Measurements from ENCODE around the gene OSCP1. TPM values are rescaled to one million over a fixed set of nuclear protein-coding genes. Genes with fewer than 3 reads are reported as not detected.
A peak's percentile ranks its signal among the peaks of the same experiment; 100 is the strongest.

The OSCP1 gene
- total RNA-seq, 1 donor from 2014 or later: 7.1 TPM

- no peaks in the 10 kb centered on the region for H3K9me3 ChIP-seq (replicated peaks)
- H3K27me3 ChIP-seq (ENCODE audit: low read depth): no peaks in the 10 kb centered on the region
- intact Hi-C loops (cut with micrococcal nuclease): no loop called here
- no peak overlapping the region for H3K4me3 ChIP-seq
- no peak overlapping the region for H3K27ac ChIP-seq (replicated peaks)
- TF ChIP-seq CTCF (IDR thresholded peaks at IDR 0.05; ENCODE audit: borderline replicate concordance): no peak
- DNase-seq: no peak
- peaks cover 20% of the 10 kb centered on the region for H3K4me1 ChIP-seq
- H3K36me3 ChIP-seq: no peaks in the 10 kb centered on the region
Observed at GRCh38 chr1:36467700-36468455, 17.6 kb upstream of the OSCP1 start.

DNA sequence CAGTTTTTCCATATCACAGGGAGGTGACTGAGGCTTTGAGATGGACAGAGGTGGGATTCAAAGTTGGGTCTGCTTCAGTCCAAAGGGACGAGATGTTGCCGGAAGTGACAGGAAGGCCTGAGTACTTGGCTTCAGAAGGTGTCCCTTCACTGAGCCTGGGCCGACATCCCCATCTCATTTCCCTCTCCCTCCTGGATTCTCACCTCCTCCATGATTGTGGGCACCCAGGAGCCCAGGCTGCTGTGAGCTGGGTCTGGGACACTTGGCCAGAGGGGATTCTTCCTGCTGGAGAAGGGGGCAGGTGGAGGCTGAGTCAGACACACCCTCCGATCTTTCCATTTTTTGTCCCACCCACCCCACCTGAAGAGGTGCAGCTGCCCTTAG, 16.8 kb upstream of the OSCP1 start:
- H3K27ac ChIP-seq (replicated peaks): no peak overlapping the region
- H3K36me3 ChIP-seq: peaks cover 5% of the 10 kb centered on the region
- H3K4me3 ChIP-seq: no peak overlapping the region
- no peak for TF ChIP-seq CTCF (IDR thresholded peaks at IDR 0.05; ENCODE audit: borderline replicate concordance)
- no peak for DNase-seq
- no peaks in the 10 kb centered on the region for H3K9me3 ChIP-seq (replicated peaks)
- no peaks in the 10 kb centered on the region for H3K27me3 ChIP-seq (ENCODE audit: low read depth)
- intact Hi-C loops (cut with micrococcal nuclease): no loop called here
- H3K4me1 ChIP-seq: peaks cover 29% of the 10 kb centered on the region

DNA sequence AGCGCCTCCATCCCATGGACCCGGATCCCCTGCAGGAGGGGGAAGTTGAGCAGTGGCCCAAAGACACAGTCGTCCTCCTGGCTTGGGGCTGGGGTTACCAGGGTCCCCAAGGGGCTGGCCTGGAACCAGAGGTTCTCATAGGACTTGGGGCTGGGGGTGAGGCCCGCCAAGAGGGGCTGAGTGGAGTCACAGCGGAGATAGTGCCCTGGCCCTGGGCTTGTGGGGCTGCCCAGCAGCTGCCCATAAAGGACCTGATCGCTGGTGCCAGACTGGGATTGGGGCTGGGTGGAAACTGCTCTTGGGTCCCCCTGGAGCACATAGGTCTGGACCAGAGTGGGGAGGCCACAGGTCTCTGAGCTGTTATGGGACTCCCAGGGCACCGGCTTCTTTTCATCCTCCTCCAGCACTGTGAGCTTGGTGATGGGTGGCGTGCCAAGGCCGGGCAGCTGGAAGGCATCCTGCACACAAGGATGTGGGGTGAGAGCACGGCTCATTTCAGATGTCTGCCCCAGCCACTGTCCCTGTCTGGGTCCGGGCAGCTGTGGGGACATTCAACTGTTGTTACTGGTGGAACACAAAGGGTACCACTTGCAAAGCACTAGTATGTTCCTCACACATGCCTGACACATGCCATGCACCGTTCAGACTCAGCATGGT, 16.2 kb upstream of the OSCP1 start:
- Histone ChIP-seq H3K4me3 (no peak overlapping the region), H3K36me3 (peaks cover 8% of the 10 kb centered on the region), H3K27ac (replicated peaks) (no peak overlapping the region), H3K27me3 (ENCODE audit: low read depth) (no peaks in the 10 kb centered on the region), H3K4me1 (peaks cover 31% of the 10 kb centered on the region), H3K9me3 (replicated peaks) (no peaks in the 10 kb centered on the region)
- intact Hi-C loops (cut with micrococcal nuclease): no loop called here
- no peak for TF ChIP-seq CTCF (IDR thresholded peaks at IDR 0.05; ENCODE audit: borderline replicate concordance)
- DNase-seq: no peak

DNA sequence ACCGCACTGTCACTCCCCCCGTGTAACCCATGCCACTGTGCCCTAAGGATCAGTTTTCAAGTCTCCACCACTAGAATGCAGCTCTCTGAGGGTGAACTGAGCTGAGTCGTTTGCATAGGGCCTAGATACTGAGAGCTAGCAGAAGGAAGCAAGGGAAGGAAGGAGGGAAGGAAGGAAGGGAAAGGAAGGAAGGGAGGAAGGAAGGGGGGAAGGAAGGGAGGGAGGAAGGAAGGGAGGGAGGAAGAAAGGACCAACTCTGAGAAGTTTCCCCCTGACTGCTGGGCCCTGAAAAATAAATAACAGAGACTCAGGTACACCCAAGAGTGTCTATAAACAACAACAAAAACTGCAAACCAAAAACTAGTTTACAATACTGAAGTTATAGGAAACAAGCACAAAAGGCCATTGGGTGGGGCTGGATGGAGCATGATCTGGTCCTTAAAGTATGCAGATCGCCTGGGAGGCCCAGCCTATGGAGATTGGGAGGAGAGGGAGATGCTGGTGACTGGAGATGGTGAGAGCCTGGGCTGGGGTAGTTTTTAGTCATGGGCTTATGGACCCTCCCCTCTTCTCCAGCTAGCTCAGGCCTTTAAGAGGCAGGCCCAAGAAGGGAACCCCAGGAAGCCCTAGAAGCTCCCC, 15.6 kb upstream of the OSCP1 start:
- peaks cover 15% of the 10 kb centered on the region for H3K36me3 ChIP-seq
- no peak overlapping the region for H3K27ac ChIP-seq (replicated peaks)
- no peaks in the 10 kb centered on the region for H3K9me3 ChIP-seq (replicated peaks)
- no peak overlapping the region for H3K4me3 ChIP-seq
- intact Hi-C loops (cut with micrococcal nuclease): no loop called here
- no peak for TF ChIP-seq CTCF (IDR thresholded peaks at IDR 0.05; ENCODE audit: borderline replicate concordance)
- no peaks in the 10 kb centered on the region for H3K27me3 ChIP-seq (ENCODE audit: low read depth)
- peaks cover 31% of the 10 kb centered on the region for H3K4me1 ChIP-seq
- no peak for DNase-seq

DNA sequence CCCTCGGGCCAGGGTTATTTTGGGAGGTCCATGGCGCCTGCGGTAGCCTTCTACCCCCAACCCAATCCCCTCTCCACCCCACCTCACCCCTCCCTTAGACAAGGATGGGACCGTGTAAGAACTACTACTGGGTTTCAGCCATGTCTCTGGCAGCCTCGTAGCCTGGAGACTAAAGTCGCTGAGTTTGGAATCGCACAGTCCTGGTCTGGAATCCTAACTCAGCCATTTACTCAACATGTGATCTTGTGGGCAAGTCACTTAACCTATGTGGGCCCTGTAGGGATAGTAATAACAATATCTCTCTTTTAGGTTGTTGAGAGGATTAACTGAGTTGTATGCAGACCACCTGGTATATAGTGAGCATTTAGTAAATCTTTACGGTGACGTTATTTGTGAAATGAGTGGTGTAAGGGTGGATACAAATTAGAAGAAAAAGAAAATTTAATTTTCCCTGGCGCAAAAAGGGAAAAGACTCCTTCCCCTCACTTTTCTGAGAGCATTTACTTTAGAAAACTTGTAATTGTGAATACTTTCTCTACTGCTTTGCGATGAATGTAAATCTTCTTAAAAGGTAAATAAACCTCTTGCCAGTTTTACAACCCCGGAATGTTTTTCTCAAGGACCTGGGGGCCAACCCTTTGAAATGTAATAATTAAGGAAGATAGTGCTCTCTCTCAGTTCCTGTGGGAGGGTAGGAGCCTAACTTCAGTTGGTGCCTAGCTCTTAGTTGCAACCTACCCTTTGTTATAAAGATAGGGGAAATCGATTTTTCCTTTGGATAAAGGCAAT, 14.5 kb upstream of the OSCP1 start:
- Histone ChIP-seq H3K27ac (replicated peaks) (peak overlapping the region; percentile 90), H3K4me1 (peaks cover 31% of the 10 kb centered on the region), H3K36me3 (peaks cover 25% of the 10 kb centered on the region), H3K9me3 (replicated peaks) (no peaks in the 10 kb centered on the region), H3K4me3 (peak overlapping the region; percentile 95), H3K27me3 (ENCODE audit: low read depth) (no peaks in the 10 kb centered on the region)
- intact Hi-C loops (cut with micrococcal nuclease): no loop called here
- no peak for DNase-seq
- TF ChIP-seq CTCF (IDR thresholded peaks at IDR 0.05; ENCODE audit: borderline replicate concordance): no peak
